ENCODE data around the gene ALDH1L2. TPM values are rescaled to one million over a fixed set of nuclear protein-coding genes. Genes with fewer than 3 reads are reported as not detected.

Gene ALDH1L2
- total and polyA plus RNA-seq, 9 of the 15 experiments (the other 6 are each of a cell fraction or from before 2014, with no cell fraction given), result 1.1 to 9.9 (median 3.8) TPM

DNA sequence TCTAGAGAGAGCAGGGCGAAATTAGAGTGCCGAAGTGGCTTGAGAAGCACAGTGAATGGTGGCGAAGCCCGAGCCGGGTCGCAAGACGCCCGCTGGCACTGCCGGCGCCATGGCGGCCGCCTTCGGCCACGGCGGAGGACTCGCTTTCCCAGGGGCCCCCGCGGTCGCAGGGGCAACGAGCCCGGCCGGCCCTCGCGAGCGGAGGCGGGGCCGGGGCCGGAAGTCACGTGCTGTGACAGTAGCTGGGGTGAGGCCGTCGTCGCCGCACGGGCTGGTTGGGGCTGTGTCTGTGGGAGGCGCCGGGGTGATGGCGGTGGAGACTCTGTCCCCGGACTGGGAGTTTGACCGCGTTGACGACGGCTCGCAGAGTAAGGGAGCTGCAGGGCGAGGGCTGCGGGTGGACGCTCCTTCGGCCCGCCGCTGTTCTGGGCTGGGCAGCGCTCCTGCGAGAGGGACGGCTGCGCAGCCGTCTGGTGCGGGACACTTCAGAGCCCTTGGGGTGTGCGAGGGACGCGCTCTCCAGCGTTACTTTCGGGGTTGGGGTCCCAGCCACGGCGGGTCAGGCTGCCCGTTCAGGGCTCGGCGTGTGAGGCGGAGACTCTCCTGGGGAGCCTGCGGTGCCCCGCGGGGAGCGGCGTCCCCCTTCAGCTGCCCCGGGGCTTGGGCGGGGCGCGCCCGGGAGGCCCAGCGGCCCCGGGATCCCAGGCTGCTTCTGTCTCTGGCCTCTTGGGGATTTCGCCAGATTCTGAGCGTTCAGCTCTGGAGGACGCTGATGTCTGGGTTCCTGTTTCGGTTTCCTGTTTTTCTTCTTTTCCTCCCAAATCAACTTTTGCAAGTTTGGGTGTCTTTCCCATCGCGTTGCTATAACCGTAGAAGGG lies 23.5 kb upstream of the ALDH1L2 start, which contains the start of gene WASHC4 (continued):
- TF ChIP-seq SMC3 (conservative IDR thresholded peaks at IDR 0.05; ENCODE audit: insufficient read depth, low read depth, low read length), result no peak
- TF ChIP-seq GATA2 (CRISPR knock-in tag; IDR thresholded peaks at IDR 0.05), result no peak
- TF ChIP-seq, protein P1, sequence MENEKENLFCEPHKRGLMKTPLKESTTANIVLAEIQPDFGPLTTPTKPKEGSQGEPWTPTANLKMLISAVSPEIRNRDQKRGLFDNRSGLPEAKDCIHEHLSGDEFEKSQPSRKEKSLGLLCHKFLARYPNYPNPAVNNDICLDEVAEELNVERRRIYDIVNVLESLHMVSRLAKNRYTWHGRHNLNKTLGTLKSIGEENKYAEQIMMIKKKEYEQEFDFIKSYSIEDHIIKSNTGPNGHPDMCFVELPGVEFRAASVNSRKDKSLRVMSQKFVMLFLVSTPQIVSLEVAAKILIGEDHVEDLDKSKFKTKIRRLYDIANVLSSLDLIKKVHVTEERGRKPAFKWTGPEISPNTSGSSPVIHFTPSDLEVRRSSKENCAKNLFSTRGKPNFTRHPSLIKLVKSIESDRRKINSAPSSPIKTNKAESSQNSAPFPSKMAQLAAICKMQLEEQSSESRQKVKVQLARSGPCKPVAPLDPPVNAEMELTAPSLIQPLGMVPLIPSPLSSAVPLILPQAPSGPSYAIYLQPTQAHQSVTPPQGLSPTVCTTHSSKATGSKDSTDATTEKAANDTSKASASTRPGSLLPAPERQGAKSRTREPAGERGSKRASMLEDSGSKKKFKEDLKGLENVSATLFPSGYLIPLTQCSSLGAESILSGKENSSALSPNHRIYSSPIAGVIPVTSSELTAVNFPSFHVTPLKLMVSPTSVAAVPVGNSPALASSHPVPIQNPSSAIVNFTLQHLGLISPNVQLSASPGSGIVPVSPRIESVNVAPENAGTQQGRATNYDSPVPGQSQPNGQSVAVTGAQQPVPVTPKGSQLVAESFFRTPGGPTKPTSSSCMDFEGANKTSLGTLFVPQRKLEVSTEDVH (IDR thresholded peaks at IDR 0.05; ENCODE audit: low read depth, partially characterized antibody), result no peak
- no peak for TF ChIP-seq SRSF9 (IDR thresholded peaks at IDR 0.05; ENCODE audit: borderline replicate concordance, low read depth, low read length)
- peak; percentile 88 for TF ChIP-seq TBP (optimal IDR thresholded peaks at IDR 0.05; ENCODE audit: low read depth, low read length)
- TF ChIP-seq MBD1 (CRISPR knock-in tag; IDR thresholded peaks at IDR 0.05), result no peak
- TF ChIP-seq, protein P2, sequence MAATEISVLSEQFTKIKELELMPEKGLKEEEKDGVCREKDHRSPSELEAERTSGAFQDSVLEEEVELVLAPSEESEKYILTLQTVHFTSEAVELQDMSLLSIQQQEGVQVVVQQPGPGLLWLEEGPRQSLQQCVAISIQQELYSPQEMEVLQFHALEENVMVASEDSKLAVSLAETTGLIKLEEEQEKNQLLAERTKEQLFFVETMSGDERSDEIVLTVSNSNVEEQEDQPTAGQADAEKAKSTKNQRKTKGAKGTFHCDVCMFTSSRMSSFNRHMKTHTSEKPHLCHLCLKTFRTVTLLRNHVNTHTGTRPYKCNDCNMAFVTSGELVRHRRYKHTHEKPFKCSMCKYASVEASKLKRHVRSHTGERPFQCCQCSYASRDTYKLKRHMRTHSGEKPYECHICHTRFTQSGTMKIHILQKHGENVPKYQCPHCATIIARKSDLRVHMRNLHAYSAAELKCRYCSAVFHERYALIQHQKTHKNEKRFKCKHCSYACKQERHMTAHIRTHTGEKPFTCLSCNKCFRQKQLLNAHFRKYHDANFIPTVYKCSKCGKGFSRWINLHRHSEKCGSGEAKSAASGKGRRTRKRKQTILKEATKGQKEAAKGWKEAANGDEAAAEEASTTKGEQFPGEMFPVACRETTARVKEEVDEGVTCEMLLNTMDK (IDR thresholded peaks at IDR 0.05; ENCODE audit: borderline replicate concordance, insufficient read depth, low read depth, low read length, poor library complexity, severe bottlenecking), result no peak
- peak; percentile 24 to 62; a peak in 2 of 4 replicates for TF ChIP-seq FOXK2 (conservative IDR thresholded peaks at IDR 0.05 in 1 of 2, IDR thresholded peaks at IDR 0.05 in 1 of 2; ENCODE audit: low read depth in 2 of 2)
- TF ChIP-seq RBM39 (optimal IDR thresholded peaks at IDR 0.05; ENCODE audit: low read depth, low read length), result no peak
- no peak for TF ChIP-seq ZNF347 (CRISPR knock-in tag; IDR thresholded peaks at IDR 0.05; ENCODE audit: low read depth)
- peak; percentile 52; the same call in 1 of the 2 replicates for TF ChIP-seq ZBED1 (IDR thresholded peaks at IDR 0.05)
- peak; percentile 46; the same call in 1 of the 2 replicates for TF ChIP-seq DMBX1 (CRISPR knock-in tag; IDR thresholded peaks at IDR 0.05; ENCODE audit: borderline replicate concordance)
- peak; percentile 88 for TF ChIP-seq PCBP1 (IDR thresholded peaks at IDR 0.05; ENCODE audit: low read depth, low read length, poor library complexity, severe bottlenecking)
- TF ChIP-seq, protein P3, sequence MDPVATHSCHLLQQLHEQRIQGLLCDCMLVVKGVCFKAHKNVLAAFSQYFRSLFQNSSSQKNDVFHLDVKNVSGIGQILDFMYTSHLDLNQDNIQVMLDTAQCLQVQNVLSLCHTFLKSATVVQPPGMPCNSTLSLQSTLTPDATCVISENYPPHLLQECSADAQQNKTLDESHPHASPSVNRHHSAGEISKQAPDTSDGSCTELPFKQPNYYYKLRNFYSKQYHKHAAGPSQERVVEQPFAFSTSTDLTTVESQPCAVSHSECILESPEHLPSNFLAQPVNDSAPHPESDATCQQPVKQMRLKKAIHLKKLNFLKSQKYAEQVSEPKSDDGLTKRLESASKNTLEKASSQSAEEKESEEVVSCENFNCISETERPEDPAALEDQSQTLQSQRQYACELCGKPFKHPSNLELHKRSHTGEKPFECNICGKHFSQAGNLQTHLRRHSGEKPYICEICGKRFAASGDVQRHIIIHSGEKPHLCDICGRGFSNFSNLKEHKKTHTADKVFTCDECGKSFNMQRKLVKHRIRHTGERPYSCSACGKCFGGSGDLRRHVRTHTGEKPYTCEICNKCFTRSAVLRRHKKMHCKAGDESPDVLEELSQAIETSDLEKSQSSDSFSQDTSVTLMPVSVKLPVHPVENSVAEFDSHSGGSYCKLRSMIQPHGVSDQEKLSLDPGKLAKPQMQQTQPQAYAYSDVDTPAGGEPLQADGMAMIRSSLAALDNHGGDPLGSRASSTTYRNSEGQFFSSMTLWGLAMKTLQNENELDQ (CRISPR knock-in tag; IDR thresholded peaks at IDR 0.05; ENCODE audit: borderline replicate concordance), result no peak
- TF ChIP-seq ZBTB7A (IDR thresholded peaks at IDR 0.05; ENCODE audit: borderline replicate concordance, control insufficient read depth, low read depth, low read length), result no peak
- TF ChIP-seq SRF (CRISPR knock-in tag; IDR thresholded peaks at IDR 0.05), result peak in 1 of 2 experiments; percentile 32; a peak in 1 of 4 replicates
- TF ChIP-seq ZNF785 (CRISPR knock-in tag; IDR thresholded peaks at IDR 0.05), result no peak

Measured in K562 (cell line).